T-helper 2 cell treated with Interferon-gamma antibody and Interleukin-4, amounts not matched to agents 100 ng/mL and 5 ng/mL, for 36 hours (primary cell): ENCODE measurements around the gene CADM1. TPM values are rescaled to one million over a fixed set of nuclear protein-coding genes. Genes with fewer than 3 reads are reported as not detected.

Source experiments
- intact Hi-C: fragments of 100-400 bp; cut with micrococcal nuclease; formaldehyde crosslinking; loops from one replicate; pipeline ENCODE4 v1.15.1; 2023
- total RNA-seq: library from RNA; stranded (reverse); gene quantifications from 2 replicates; pipeline ENCODE4 v1.2.3, GENCODE V29; 2022

The CADM1 gene
- total RNA-seq, 1 donor from 2014 or later: 0.91 TPM

GRCh38 chr11:115129473-115130289, 374.5 kb downstream of the CADM1 start:
- intact Hi-C loops: no loop called here

GRCh38 chr11:115128226-115128625, 376.0 kb downstream of the CADM1 start:
- intact Hi-C loops: no loop called here

GRCh38 chr11:115127790-115128189, 376.4 kb downstream of the CADM1 start:
- intact Hi-C loops: no loop called here

GRCh38 chr11:115126515-115127208, 377.6 kb downstream of the CADM1 start:
- intact Hi-C loops: no loop called here

- intact Hi-C loops: no loop called here
Measured at GRCh38 chr11:115126092-115126491, 378.1 kb downstream of the CADM1 start.

- intact Hi-C loops: no loop called here
Measured at GRCh38 chr11:115124786-115125185, 379.4 kb downstream of the CADM1 start.

- intact Hi-C loops: no loop called here
Measured at GRCh38 chr11:115123641-115124040, 380.6 kb downstream of the CADM1 start.

GRCh38 chr11:115122274-115122673, 381.9 kb downstream of the CADM1 start:
- intact Hi-C loops: no loop called here
